Natural killer cell treated with Interleukin-12 subunit alpha and Interleukin-12 subunit beta and Interleukin-15 and Interleukin-18, amount 100 ng/mL, for 72 hours (primary cell): ENCODE results near the gene LMBR1. TPM values are rescaled to one million over a fixed set of nuclear protein-coding genes. Genes with fewer than 3 reads are reported as not detected.
A peak's percentile ranks its signal among the peaks of the same experiment; 100 is the strongest.

Source experiments
- ATAC-seq, 2 donors: fragments of 150-1000 bp; cut with Tn5 transposase in 1 of 2; sonication (Bioruptor Pico), chemical (Tn5 transposase) in 1 of 2; 2 replicates each; pipeline ENCODE4 v1.10.0; 2021
- DNase-seq: peaks from one replicate; pipeline ENCODE4 v3.0.0; 2022; ENCODE audit warnings: low spot score
- H3K27ac Mint-ChIP-seq, 2 donors: 1 replicate in 1 of 2; 2 replicates in 1 of 2; pipeline ENCODE4 v1.8.0; 2022; ENCODE audit warnings: mixed read lengths in 2 of 2, mild to moderate bottlenecking in 1 of 2, moderate library complexity in 1 of 2
- H3K27me3 Mint-ChIP-seq, 2 donors: 1 replicate in 1 of 2; 2 replicates in 1 of 2; pipeline ENCODE4 v1.8.0; 2022; ENCODE audit warnings: mixed read lengths in 2 of 2
- H3K36me3 Mint-ChIP-seq: one replicate; pipeline ENCODE4 v1.8.0; 2022; ENCODE audit warnings: mixed read lengths
- H3K4me1 Mint-ChIP-seq, 2 donors: 1 replicate in 1 of 2; 2 replicates in 1 of 2; pipeline ENCODE4 v1.8.0; 2022; ENCODE audit warnings: low read depth in 2 of 2, mixed read lengths in 2 of 2, mild to moderate bottlenecking in 1 of 2
- H3K4me3 Mint-ChIP-seq: one replicate; pipeline ENCODE4 v1.8.0; 2022; ENCODE audit warnings: mixed read lengths
- H3K9me3 Mint-ChIP-seq: 2 replicates; pipeline ENCODE4 v1.8.0; 2022; ENCODE audit warnings: mixed read lengths
- total RNA-seq, 2 donors: library from RNA; stranded (reverse); gene quantifications; one replicate each; pipeline ENCODE4 v1.2.3, GENCODE V29; 2022

LMBR1 gene
- total RNA-seq, 2 donors from 2014 or later, result 41.7 to 62.4 TPM

DNA sequence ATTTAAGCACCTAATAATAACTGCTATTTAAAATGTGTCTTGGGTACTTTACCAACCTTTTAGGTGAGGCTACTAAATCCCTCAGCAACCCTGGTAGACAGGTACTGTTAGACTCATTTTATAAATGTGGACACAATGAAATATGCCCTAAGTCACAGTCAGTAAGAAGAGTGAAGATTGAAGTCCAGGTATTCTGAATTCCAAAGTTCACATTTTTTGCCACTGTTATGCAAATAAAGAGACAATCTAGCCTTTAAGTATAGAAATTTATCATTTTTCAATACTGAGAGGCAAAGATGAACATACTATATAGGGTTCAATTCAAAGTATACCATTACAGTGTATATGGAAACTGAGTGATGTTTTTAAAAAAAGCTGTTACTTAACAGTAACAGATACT lies 102.7 kb downstream of the LMBR1 start:
- Mint-ChIP-seq H3K4me1 (peaks cover 0 to 2% of the 10 kb centered on the region in 2 donors), H3K27ac (no peak overlapping the region), H3K27me3 (no peaks in the 10 kb centered on the region), H3K9me3 (no peaks in the 10 kb centered on the region), H3K4me3 (no peak overlapping the region), H3K36me3 (peaks cover 4% of the 10 kb centered on the region)
- DNase-seq, result no peak
- ATAC-seq, result no peak

DNA sequence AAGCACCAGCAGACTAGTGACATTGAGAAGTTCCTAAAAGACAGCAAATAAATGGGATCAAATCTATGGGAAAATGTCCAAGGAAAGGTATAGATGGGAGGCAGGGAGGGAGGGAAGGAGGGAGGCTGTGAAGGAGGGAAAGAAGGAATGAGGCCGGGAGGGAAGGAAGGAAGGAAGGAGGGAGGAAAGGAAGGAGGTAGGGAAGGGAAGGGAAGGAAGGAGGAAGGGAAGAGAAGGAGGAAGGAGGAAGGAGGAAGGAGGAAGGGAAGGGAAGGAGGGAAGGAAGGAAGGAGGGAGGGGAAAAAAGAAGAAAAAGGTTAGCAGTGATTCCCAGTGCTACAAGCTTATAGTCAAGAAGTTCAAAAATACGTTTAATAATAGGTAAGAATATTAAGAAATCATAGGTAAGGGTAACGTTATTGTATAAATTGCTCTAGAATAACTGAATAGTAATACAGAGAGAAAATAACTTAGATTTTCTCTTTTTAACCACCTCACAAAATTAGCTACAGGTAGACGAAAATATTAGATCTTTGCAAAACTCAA lies 106.9 kb downstream of the LMBR1 start:
- no peaks in the 10 kb centered on the region for H3K36me3 Mint-ChIP-seq
- H3K4me1 Mint-ChIP-seq, result peaks cover 5 to 6% of the 10 kb centered on the region in 2 donors
- H3K27me3 Mint-ChIP-seq, result no peaks in the 10 kb centered on the region
- no peaks in the 10 kb centered on the region for H3K9me3 Mint-ChIP-seq
- H3K27ac Mint-ChIP-seq, result no peak overlapping the region
- DNase-seq (no peak), ATAC-seq (no peak)
- H3K4me3 Mint-ChIP-seq, result no peak overlapping the region

DNA sequence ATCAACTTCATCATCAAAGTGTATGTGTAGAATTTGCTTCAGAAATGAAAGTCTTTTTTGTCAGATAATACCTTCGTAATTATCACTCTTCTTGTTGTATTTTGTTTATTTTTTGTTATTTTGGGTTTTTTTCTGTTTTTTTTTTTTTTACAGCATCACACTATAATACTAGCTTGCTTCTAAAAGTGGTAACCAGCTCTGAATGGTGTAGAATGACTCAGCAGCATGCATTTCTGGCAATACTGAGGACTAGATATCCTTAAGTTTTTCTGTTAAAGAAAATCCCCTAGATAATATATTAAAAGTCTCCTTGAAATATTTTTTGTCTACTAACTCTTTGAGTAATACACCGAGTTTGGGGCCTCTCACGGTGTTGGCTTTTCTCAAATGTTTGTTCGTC lies 109.1 kb downstream of the LMBR1 start:
- Mint-ChIP-seq H3K27me3 (no peaks in the 10 kb centered on the region), H3K36me3 (no peaks in the 10 kb centered on the region), H3K27ac (no peak overlapping the region), H3K4me1 (peaks cover 7 to 10% of the 10 kb centered on the region in 2 donors), H3K9me3 (no peaks in the 10 kb centered on the region), H3K4me3 (no peak overlapping the region)
- DNase-seq (no peak), ATAC-seq (no peak)

- Mint-ChIP-seq H3K36me3 (peaks cover 5% of the 10 kb centered on the region), H3K4me3 (no peak overlapping the region), H3K9me3 (no peaks in the 10 kb centered on the region), H3K27me3 (no peaks in the 10 kb centered on the region), H3K4me1 (peaks cover 16 to 20% of the 10 kb centered on the region in 2 donors), H3K27ac (no peak overlapping the region)
- ATAC-seq, result no peak
- no peak for DNase-seq
Measured at GRCh38 chr7:156781972-156782371, 111.0 kb downstream of the LMBR1 start.

DNA sequence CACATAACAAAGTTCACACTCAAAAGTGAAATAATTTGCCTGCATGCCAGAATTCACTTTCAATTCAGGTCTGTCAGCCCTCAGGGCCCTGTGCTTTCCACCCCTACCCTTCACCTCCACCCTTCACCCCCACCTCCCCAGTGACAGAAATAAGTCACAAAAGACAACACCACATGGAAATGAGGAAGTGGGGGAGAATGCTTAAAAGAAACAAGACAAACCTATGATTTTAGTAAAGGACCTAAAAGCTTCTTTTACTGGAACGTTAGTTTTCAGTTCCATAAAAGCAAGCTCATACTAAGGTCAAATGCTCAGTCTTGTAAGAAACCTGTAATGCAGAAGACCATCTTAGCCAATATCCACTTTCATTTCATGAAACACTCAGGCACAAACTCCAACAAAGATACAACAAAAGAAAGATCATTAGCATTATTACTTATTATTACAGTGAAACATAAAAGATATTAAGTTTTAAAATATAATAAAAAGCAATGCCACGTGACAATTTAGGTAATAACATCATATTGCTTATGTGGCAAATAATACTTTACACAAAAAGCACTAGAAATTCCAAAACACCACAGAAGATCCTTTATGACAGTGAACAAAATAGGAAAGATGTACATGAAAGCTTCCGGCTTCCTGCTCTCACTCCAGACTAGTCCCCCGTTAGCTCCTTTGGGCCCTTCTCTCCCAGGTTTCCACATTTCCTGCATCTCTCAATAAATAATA lies 112.1 kb downstream of the LMBR1 start:
- Mint-ChIP-seq H3K27ac (no peak overlapping the region), H3K36me3 (peaks cover 5% of the 10 kb centered on the region), H3K4me3 (no peak overlapping the region), H3K27me3 (no peaks in the 10 kb centered on the region), H3K4me1 (peaks cover 20 to 21% of the 10 kb centered on the region in 2 donors), H3K9me3 (no peaks in the 10 kb centered on the region)
- DNase-seq (no peak), ATAC-seq (no peak)

DNA sequence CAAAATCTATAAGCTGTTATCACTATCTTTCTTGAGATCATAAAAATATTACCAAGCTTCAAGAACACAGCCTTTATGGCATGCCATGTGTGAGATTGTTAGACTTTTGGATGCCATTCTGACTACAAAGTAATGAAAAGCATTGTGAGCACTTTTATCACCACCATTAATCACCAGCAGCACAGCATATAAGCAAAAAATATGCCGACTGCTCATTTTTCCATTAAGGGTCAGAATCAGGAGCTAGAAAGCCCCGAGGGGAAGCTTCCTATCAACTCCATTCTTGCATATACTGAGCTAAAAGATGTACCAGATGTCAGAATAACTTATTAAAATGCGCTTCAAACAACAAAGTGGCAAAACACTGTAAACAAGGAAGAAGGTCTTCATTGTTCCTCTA lies 114.3 kb downstream of the LMBR1 start:
- H3K9me3 Mint-ChIP-seq, result no peaks in the 10 kb centered on the region
- H3K27ac Mint-ChIP-seq, result no peak overlapping the region
- no peaks in the 10 kb centered on the region for H3K27me3 Mint-ChIP-seq
- no peak for ATAC-seq
- H3K4me1 Mint-ChIP-seq, result peaks cover 23 to 24% of the 10 kb centered on the region in 2 donors
- no peak for DNase-seq
- H3K4me3 Mint-ChIP-seq, result no peak overlapping the region
- peaks cover 5% of the 10 kb centered on the region for H3K36me3 Mint-ChIP-seq

DNA sequence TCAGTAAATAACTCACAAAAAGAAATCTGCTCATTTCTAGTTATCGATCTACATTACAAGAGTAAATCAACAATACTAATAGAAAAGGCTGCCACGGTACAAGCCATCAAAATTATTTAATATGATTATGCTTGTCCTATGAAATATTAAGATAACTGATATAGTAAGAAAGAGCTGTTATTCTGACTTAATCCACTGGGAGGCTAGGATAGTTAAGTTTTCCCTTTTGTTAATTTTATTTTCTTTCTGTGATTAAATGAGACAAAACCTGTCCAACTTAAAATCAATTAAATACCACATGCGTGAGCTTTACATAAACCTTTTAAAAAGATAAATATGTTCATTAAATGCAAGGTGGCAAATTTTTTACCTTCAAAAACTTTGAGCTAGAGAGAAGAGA lies 114.8 kb downstream of the LMBR1 start:
- ATAC-seq (no peak), DNase-seq (no peak)
- Mint-ChIP-seq H3K27ac (peak overlapping the region in 1 of 2 donors; percentile 26), H3K9me3 (no peaks in the 10 kb centered on the region), H3K36me3 (peaks cover 5% of the 10 kb centered on the region), H3K4me3 (no peak overlapping the region), H3K4me1 (peaks cover 26 to 27% of the 10 kb centered on the region in 2 donors), H3K27me3 (no peaks in the 10 kb centered on the region)

GRCh38 chr7:156777364-156778069 lies 115.5 kb downstream of the LMBR1 start:
- Mint-ChIP-seq H3K4me3 (peak overlapping the region; percentile 12), H3K27ac (peak overlapping the region; percentile 8 to 26), H3K27me3 (no peaks in the 10 kb centered on the region), H3K36me3 (peaks cover 5% of the 10 kb centered on the region), H3K9me3 (no peaks in the 10 kb centered on the region), H3K4me1 (peaks cover 26 to 28% of the 10 kb centered on the region in 2 donors)
- ATAC-seq, result peak in 1 of 2 donors; percentile 67
- no peak for DNase-seq

GRCh38 chr7:156776527-156776926 lies 116.5 kb downstream of the LMBR1 start:
- Mint-ChIP-seq H3K9me3 (no peaks in the 10 kb centered on the region), H3K4me1 (peaks cover 21 to 24% of the 10 kb centered on the region in 2 donors), H3K4me3 (no peak overlapping the region), H3K27me3 (no peaks in the 10 kb centered on the region), H3K27ac (no peak overlapping the region), H3K36me3 (peaks cover 5% of the 10 kb centered on the region)
- no peak for ATAC-seq
- DNase-seq, result no peak

GRCh38 chr7:156773966-156774365 lies 119.0 kb downstream of the LMBR1 start:
- H3K27me3 Mint-ChIP-seq, result no peaks in the 10 kb centered on the region
- H3K9me3 Mint-ChIP-seq, result no peaks in the 10 kb centered on the region
- H3K27ac Mint-ChIP-seq, result no peak overlapping the region
- H3K36me3 Mint-ChIP-seq, result peaks cover 5% of the 10 kb centered on the region
- peaks cover 23 to 31% of the 10 kb centered on the region in 2 donors for H3K4me1 Mint-ChIP-seq
- H3K4me3 Mint-ChIP-seq, result no peak overlapping the region
- ATAC-seq (no peak), DNase-seq (no peak)

GRCh38 chr7:156772725-156773124 lies 120.3 kb downstream of the LMBR1 start:
- Mint-ChIP-seq H3K36me3 (peaks cover 5% of the 10 kb centered on the region), H3K27ac (no peak overlapping the region), H3K9me3 (no peaks in the 10 kb centered on the region), H3K27me3 (no peaks in the 10 kb centered on the region), H3K4me1 (peaks cover 20 to 29% of the 10 kb centered on the region in 2 donors), H3K4me3 (no peak overlapping the region)
- no peak for DNase-seq
- no peak for ATAC-seq

DNA sequence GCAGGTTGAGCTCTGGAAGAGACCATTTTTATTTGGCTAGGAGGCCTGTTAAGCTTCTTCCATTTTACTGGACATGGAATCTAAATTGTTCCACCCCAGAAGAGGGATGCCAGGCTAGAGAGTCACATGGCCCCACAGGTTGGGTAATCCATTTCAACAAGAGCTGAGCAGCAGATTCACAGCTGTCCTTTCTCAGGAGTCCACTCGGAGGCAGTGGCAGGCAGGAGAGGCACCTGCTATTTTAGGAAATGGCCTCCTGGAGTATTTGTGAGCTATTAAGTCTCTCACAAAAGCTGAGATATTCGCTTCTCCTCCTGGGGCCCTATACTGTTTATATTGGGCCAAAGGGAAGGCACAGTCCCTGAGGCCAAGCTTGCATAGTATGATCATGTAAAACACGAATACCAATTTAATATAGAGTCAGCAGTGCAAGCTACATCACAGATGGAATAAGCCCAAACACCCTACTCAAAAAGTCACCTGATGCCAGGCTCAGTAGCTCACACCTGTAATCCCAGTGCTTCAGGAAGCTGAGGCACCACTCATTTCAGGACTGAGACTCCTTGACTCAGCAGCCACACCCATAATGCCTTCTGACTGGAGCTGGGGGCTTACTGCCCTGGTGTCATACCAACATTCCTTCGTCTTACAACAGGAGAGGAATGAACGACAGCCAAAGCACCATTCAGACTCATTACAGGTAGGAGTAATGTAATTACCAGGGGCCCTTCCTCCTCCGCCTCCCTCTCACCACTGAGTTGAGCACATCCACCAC lies 124.1 kb downstream of the LMBR1 start:
- Mint-ChIP-seq H3K27me3 (no peaks in the 10 kb centered on the region), H3K27ac (no peak overlapping the region), H3K9me3 (no peaks in the 10 kb centered on the region), H3K36me3 (no peaks in the 10 kb centered on the region), H3K4me1 (peaks cover 11 to 17% of the 10 kb centered on the region in 2 donors), H3K4me3 (no peak overlapping the region)
- DNase-seq, result no peak
- no peak for ATAC-seq

GRCh38 chr7:156766666-156767065 lies 126.3 kb downstream of the LMBR1 start:
- no peak for DNase-seq
- ATAC-seq, result peak in 1 of 2 donors; percentile 31
- Mint-ChIP-seq H3K27ac (no peak overlapping the region), H3K36me3 (no peaks in the 10 kb centered on the region), H3K9me3 (no peaks in the 10 kb centered on the region), H3K4me3 (no peak overlapping the region), H3K4me1 (peaks cover 6 to 10% of the 10 kb centered on the region in 2 donors), H3K27me3 (no peaks in the 10 kb centered on the region)
